OCI-LY7 (cell line): ENCODE measurements around the gene EFNA2.

Source experiments
- EZH2phosphoT487 ChIP-seq: fragments of 200-600 bp; sonication (generic); IDR thresholded peaks from 2 replicates; pipeline ENCODE4 v1.6.1; 2018; ENCODE audit warnings: low read depth, borderline replicate concordance, mild to moderate bottlenecking, mixed run types, antibody characterized with exemption, low read length, moderate library complexity, mixed read lengths
- TF ChIP-seq, protein P1 (sequence below): fragments of 200-600 bp; sonication (generic); conservative IDR thresholded peaks from 2 replicates; pipeline ENCODE4 v1.5.1; 2014; ENCODE audit warnings: mild to moderate bottlenecking, antibody characterized with exemption, low read length, moderate library complexity, mixed read lengths

DNA sequence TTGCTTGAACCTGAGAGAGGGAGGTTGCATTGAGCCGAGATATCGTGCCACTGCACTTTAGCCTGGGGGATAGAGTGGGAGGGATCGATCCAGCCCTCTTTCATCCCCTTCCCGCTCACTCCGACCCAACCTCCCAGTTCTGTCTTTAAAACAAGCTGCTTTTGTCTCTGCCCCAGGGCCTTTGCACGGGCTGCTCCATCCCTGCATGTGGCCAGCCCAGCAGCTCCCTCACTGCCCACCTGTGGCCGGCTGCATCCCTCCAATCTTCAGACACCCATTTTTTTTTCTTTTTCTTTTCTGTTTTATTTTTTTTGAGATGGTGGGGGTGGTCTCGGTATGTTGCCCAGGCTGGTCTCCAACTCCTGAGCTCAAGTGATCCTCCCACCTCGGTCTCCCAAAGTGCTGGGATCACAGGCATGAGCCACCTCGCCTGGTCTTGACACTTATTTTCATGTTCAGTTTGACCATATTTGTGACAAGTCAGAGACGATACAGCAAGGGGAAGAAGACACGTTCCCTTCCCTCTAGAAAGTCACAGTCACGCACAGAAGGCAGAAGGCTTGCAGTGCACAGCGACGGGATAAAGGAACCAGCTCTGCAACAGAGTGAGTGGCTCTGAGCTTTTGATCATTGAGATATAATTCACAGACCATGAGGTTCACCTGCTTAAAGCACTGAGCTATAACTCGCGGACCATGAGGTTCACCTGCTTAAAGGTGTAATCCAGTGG, 31.8 kb downstream of the EFNA2 start:
- TF ChIP-seq, protein P1, sequence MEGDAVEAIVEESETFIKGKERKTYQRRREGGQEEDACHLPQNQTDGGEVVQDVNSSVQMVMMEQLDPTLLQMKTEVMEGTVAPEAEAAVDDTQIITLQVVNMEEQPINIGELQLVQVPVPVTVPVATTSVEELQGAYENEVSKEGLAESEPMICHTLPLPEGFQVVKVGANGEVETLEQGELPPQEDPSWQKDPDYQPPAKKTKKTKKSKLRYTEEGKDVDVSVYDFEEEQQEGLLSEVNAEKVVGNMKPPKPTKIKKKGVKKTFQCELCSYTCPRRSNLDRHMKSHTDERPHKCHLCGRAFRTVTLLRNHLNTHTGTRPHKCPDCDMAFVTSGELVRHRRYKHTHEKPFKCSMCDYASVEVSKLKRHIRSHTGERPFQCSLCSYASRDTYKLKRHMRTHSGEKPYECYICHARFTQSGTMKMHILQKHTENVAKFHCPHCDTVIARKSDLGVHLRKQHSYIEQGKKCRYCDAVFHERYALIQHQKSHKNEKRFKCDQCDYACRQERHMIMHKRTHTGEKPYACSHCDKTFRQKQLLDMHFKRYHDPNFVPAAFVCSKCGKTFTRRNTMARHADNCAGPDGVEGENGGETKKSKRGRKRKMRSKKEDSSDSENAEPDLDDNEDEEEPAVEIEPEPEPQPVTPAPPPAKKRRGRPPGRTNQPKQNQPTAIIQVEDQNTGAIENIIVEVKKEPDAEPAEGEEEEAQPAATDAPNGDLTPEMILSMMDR = no peak
- TF ChIP-seq EZH2phosphoT487 = no peak
